Activated CD4-positive, alpha-beta T cell treated with anti-CD3 and anti-CD28 coated beads for 48 hours (primary cell): ENCODE results near the gene CCDC78.

Source experiments
- DNase-seq: peaks from one replicate; pipeline ENCODE4 v3.0.0-alpha.2; 2020

The CCDC78 gene

DNA sequence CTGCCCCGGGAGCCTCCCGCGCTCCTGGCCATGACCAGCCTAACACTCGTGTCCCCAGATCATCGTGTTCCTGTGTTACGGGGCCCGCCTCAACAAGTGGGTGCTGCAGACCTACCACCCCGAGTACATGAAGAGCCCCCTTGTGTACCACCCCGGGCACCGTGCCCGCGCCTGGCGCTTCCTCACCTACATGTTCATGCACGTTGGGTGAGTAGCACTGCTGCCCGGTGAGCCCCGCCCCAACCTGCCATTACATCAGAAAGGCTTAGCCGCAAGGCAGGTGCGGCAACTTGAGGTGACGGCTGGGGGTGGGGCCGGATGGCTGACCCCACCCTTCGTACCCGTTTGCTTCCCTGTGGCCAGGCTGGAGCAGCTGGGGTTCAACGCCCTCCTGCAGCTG, 49.3 kb downstream of the CCDC78 start:
- DNase-seq = no peak

DNA sequence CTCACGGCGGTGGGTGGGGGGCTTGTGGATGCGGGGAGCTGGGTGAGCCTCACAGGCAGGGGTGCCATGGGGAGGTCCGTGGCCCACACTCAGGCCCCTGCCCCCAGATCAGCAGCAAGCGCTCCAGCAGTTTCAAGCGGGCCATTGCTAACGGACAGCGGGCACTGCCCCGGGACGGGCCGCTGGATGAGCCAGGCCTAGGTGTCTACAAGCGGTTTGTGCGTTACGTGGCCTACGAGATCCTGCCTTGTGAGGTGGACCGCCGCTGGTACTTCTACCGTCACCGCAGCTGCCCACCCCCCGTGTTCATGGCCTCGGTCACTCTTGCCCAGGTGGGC, 49.7 kb downstream of the CCDC78 start:
- DNase-seq = no peak

DNA sequence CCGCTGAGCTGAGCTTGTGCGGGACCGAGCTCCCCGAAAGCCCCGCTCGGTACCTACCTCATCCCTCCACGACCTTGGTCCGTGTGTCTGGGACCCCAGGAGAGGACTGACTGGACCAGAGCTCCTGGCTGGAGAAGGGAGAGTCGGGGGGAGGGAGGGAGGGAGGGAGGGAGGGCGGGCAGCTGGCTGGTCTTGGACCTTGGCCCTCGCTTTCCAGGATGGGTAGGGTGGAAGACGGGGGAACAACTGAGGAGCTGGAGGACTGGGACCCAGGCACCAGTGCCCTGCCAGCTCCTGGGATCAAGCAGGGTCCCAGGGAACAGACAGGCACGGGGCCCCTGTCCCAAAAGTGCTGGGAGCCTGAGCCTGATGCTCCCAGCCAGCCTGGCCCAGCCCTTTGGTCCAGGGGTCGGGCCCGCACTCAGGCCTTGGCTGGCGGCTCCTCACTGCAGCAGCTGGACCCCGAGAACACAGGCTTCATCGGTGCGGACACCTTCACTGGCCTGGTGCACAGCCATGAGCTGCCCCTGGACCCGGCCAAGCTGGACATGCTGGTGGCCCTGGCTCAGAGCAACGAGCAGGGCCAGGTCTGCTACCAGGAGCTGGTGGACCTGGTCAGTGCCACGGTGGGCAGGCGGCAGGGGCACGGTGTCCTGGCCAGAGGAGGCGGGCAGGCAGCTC, 50.2 kb downstream of the CCDC78 start:
- no peak for DNase-seq

DNA sequence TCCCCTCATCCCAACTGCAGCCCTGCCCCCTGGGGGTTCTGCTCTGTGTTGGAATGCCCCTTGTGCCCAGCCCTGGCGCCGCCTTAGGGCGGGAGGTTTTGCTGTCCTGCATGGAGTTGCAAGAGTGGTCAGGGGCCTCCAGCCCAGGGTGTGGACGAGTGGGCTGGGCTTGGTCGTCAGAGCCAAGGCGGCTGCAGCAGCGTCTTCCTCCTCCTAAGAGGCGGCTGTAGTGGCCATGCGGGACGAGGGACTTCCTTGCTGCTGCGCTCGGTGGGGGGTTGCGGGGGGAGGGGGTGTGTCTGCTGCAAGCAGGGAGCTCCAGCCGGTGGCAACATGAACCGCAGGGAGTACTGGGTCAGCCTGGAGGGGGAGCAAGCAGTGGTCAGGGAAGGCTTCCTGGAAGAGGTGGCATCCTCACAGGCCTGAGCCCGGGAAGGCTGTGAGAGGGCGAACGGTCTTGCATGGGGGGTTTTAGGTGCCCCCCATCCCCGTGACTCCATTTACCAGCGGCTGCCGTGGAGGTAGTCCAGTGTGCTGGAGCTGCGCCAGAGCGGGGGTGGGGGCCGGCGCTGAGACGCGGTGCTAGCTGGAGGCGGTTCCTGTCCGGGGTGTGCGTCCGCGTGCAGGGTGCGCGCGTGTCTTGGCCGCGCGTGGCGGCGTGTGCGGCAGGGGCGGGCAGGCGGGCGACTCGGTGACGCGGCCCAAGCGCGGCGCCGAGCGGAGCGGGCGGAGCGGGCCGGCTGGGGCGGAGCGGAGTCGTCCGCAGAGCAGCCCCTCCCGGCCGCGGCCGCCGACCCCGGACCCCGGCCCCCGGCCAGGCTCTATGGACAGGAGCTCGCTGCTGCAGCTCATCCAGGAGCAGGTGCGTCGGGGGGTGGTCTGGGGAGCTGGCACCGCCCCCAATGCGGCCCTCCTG, 51.0 kb downstream of the CCDC78 start, which contains the start of gene RHBDL1:
Gene RHBDL1, plus strand, starts transcription at position 704 of the 916 bp plus-strand sequence. Its CDS starts 120 bp downstream, at position 824.
- no peak for DNase-seq

DNA sequence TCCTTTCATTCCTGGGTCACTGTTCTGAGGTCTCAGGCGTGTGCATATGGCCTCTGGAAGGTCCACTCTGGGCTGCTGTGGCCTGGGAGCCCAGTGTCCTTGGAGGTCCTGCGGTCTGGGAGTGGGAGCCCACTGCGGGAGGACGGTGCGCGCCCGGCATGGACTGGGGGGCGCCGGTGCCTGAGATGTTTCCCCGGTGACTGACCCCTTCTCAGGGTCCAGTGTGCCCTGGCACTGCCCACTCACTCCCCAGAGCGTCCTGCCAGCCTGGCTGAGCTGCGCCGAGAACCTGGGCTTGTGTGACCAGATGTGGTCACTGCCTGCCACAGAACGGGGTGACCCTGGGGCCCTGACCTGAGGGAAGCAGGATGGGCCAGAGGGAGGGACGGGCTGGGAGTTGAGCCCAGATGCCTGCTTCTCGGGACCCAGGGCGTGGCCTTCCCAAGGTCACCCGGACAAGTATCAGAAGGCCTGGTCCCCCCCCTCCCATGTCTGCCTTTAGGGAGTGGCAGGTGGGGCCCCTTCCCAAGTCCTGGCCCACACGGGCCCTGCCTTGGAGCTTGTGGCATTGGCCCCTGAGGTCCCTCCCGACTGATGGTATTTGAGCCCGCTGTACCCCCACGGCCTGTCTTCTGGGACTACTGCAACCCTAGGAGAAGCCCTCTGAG, 51.9 kb downstream of the CCDC78 start:
- no peak for DNase-seq

DNA sequence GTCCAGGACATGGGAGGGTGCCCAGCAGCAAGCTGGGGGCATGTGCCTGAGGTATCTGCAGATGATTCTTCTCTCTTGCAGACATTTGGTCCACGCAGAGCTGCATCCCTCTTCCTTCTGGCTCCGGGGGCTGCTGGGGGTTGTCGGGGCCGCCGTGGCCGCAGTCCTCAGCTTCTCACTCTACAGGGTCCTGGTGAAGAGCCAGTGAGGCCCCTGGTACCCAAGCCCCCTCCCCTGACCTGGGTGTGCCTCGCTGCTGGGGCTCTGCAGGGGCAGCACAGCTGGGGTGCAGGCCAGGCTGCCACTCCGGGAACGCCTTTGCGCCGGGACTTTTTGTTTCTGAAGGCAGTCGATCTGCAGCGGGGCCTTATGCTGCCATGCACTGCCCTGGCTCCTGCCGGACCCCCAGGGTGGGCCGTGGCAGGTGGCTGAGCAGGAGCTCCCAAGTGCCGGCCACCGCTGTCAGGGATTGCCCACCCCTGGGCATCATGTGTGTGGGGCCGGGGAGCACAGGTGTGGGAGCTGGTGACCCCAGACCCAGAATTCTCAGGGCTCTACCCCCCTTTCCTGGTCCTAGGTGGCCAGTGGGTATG, 52.7 kb downstream of the CCDC78 start:
- no peak for DNase-seq

DNA sequence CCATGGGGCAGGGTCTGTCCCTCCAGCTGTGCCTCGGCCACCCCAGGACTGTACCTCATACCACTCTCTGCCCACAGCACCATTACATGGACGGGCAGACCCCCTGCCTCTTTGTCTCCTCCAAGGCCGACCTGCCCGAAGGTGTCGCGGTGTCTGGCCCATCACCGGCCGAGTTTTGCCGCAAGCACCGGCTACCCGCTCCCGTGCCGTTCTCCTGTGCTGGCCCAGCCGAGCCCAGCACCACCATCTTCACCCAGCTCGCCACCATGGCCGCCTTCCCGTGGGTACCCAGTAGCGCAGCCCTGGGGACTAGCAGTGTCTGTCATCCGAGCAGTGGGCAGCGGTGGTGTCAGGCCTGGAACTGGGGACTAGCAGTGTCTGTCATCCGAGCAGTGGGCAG, 53.4 kb downstream of the CCDC78 start:
- DNase-seq = no peak
